HCT116 (cell line): Measurements from ENCODE around the gene RASL12. TPM values are rescaled to one million over a fixed set of nuclear protein-coding genes. Genes with fewer than 3 reads are reported as not detected.

Source experiments
- ATAC-seq: fragments of 200-7000 bp; cut with Tn5 transposase; 2 replicates; pipeline ENCODE4 v1.9.1; 2020; ENCODE audit warnings: mild to moderate bottlenecking, moderate library complexity
- BruUV-seq: library from RNA; stranded (reverse); fragments of 400-500 nt; replicated peaks from 2 replicates; lab custom pipeline; 2021; lab: Mats Ljungman, UMichigan
- CTCF ChIA-PET: fragments of 300-600 bp; sonication (Branson Sonifier 250); formaldehyde crosslinking; loops from one replicate; lab custom pipeline; 2021; ENCODE audit warnings: antibody characterized with exemption; lab: Charles Lee
- POLR2A ChIA-PET: fragments of 300-600, 350-600 bp; sonication (Branson Sonifier 250); formaldehyde crosslinking; loops from one replicate; lab custom pipeline; 2021; ENCODE audit warnings: antibody characterized with exemption; lab: Charles Lee
- RAD21 ChIA-PET, 2 experiments: fragments of 300-600 bp; sonication (Branson Sonifier 250); formaldehyde crosslinking; loops; one replicate each; lab custom pipeline; 2023; ENCODE audit warnings: low total read pairs in 2 of 2; ENCODE audit not compliant: uncharacterized antibody in 2 of 2, unreplicated experiment in 2 of 2, low non-redundant PET in 1 of 2; lab: Charles Lee
- DNase-seq: peaks from one replicate; pipeline ENCODE4 v3.0.0-alpha.2; 2010; ENCODE audit warnings: low read depth, low spot score
- H2AFZ ChIP-seq: fragments of 200-600 bp; shearing (Covaris generic), sonication (generic); 2 replicates; pipeline ENCODE4 v1.6.1; 2017; ENCODE audit warnings: low read depth, mixed run types, mixed read lengths, antibody characterized with exemption, low read length; ENCODE audit not compliant: poor library complexity, severe bottlenecking
- H3K27ac ChIP-seq: 2 replicates; pipeline ENCODE4 v1.5.1; 2012; ENCODE audit warnings: low read depth, low read length
- H3K27me3 ChIP-seq: fragments of 200-600 bp; sonication (generic); 2 replicates; pipeline ENCODE4 v1.6.1; 2016; ENCODE audit warnings: mixed run types, low read length, mixed read lengths; ENCODE audit not compliant: insufficient read depth
- H3K36me3 ChIP-seq, 2 experiments: fragments of 200-500 bp in 1 of 2; fragments of 200-600 bp in 1 of 2; sonication (Bioruptor generic) in 1 of 2; sonication (generic) in 1 of 2; 2 replicates each; pipeline versions ENCODE4 v1.5.1 to v1.6.1; 2014 to 2016; ENCODE audit warnings: low read length in 2 of 2, inconsistent platforms in 1 of 2, mixed read lengths in 1 of 2, mixed run types in 1 of 2; ENCODE audit not compliant: insufficient read depth in 2 of 2, control insufficient read depth in 1 of 2
- H3K4me1 ChIP-seq, 2 experiments: fragments of 200-600 bp in 1 of 2; sonication (generic) in 1 of 2; 2 replicates each; pipeline versions ENCODE4 v1.5.1 to v1.6.1; 2012 to 2017; ENCODE audit warnings: low read length in 2 of 2, inconsistent platforms in 1 of 2, mild to moderate bottlenecking in 1 of 2, mixed read lengths in 1 of 2, mixed run types in 1 of 2, moderate library complexity in 1 of 2; ENCODE audit not compliant: insufficient read depth in 2 of 2, control insufficient read depth in 1 of 2
- H3K4me2 ChIP-seq: fragments of 200-600 bp; sonication (generic); 2 replicates; pipeline ENCODE4 v1.6.1; 2017; ENCODE audit warnings: mixed run types, low read length, mixed read lengths
- H3K4me3 ChIP-seq, 2 experiments: fragments of 200-600 bp in 1 of 2; sonication (generic) in 1 of 2; replicated peaks in 1 of 2; 2 replicates each; pipeline ENCODE4 v1.5.1; 2011 to 2016; ENCODE audit warnings: low read length in 2 of 2, control low read depth in 1 of 2, low read depth in 1 of 2, mild to moderate bottlenecking in 1 of 2, mixed read lengths in 1 of 2, mixed run types in 1 of 2
- H3K79me2 ChIP-seq: fragments of 200-600 bp; sonication (generic); 2 replicates; pipeline ENCODE4 v1.6.1; 2017; ENCODE audit warnings: mild to moderate bottlenecking, mixed run types, low read length, moderate library complexity, mixed read lengths; ENCODE audit not compliant: insufficient read depth
- H3K9ac ChIP-seq: fragments of 200-600 bp; sonication (generic); 2 replicates; pipeline ENCODE4 v1.6.1; 2016; ENCODE audit warnings: low read length, mixed read lengths
- H3K9me2 ChIP-seq: fragments of 200-600 bp; sonication (generic), shearing (Covaris generic); 2 replicates; pipeline ENCODE4 v1.6.1; 2017; ENCODE audit warnings: mixed run types, mild to moderate bottlenecking, moderate library complexity; ENCODE audit not compliant: insufficient read depth
- H3K9me3 ChIP-seq, 2 experiments: fragments of 200-500 bp in 1 of 2; fragments of 200-600 bp in 1 of 2; sonication (Bioruptor generic) in 1 of 2; sonication (generic) in 1 of 2; 2 replicates each; pipeline ENCODE4 v1.6.1; 2014 to 2017; ENCODE audit warnings: low read length in 2 of 2, mixed read lengths in 2 of 2, inconsistent platforms in 1 of 2, low read depth in 1 of 2, mild to moderate bottlenecking in 1 of 2, mixed run types in 1 of 2, moderate library complexity in 1 of 2; ENCODE audit not compliant: control insufficient read depth in 1 of 2, insufficient read depth in 1 of 2
- H4K20me1 ChIP-seq: fragments of 200-600 bp; sonication (generic), shearing (Covaris generic); 2 replicates; pipeline ENCODE4 v1.6.1; 2017; ENCODE audit warnings: mixed run types, mild to moderate bottlenecking, moderate library complexity; ENCODE audit not compliant: insufficient read depth
- CBX3 ChIP-seq: IDR thresholded peaks from 2 replicates; pipeline ENCODE4 v1.6.1; 2012; ENCODE audit warnings: low read depth
- CEBPB ChIP-seq: IDR thresholded peaks from 2 replicates; pipeline ENCODE4 v1.6.1; 2012; ENCODE audit warnings: low read depth
- EZH2 ChIP-seq: fragments of 200-600 bp; sonication (generic); IDR thresholded peaks from 2 replicates; pipeline ENCODE4 v1.6.1; 2017; ENCODE audit warnings: antibody characterized with exemption, mixed run types
- FOSL1 ChIP-seq: IDR thresholded peaks from 2 replicates; pipeline ENCODE4 v1.6.1; 2012; ENCODE audit warnings: low read depth
- POLR2A ChIP-seq: IDR thresholded peaks from 2 replicates; pipeline ENCODE4 v1.7.0; 2011; ENCODE audit warnings: borderline replicate concordance; ENCODE audit not compliant: insufficient read depth, insufficient read length; ENCODE audit errors: extremely low read depth
- RAD21 ChIP-seq: IDR thresholded peaks from 2 replicates; pipeline ENCODE4 v1.6.1; 2012; ENCODE audit warnings: low read depth, mild to moderate bottlenecking
- SIN3A ChIP-seq: IDR thresholded peaks from 2 replicates; pipeline ENCODE4 v1.6.1; 2012; ENCODE audit warnings: low read depth
- SP1 ChIP-seq: IDR thresholded peaks from 2 replicates; pipeline ENCODE4 v1.6.1; 2012; ENCODE audit warnings: low read depth
- SRF ChIP-seq: IDR thresholded peaks from 2 replicates; pipeline ENCODE4 v1.6.1; 2012; ENCODE audit warnings: low read depth
- YY1 ChIP-seq: IDR thresholded peaks from 2 replicates; pipeline ENCODE4 v1.6.1; 2011; ENCODE audit warnings: low read length, low read depth, moderate library complexity, mild to moderate bottlenecking; ENCODE audit not compliant: insufficient replicate concordance; ENCODE audit errors: extremely low read depth
- ZFX ChIP-seq: fragments of 450-650 bp; IDR thresholded peaks from 2 replicates; pipeline ENCODE4 v1.6.1; 2017
- ZNF274 ChIP-seq: fragments of 200-500 bp; sonication (Bioruptor generic); IDR thresholded peaks from 2 replicates; pipeline ENCODE4 v1.6.1; 2014; ENCODE audit warnings: mild to moderate bottlenecking, low read depth, low read length, inconsistent platforms
- intact Hi-C: fragments of 100-400 bp; cut with micrococcal nuclease; formaldehyde crosslinking; loops from 2 replicates; pipeline ENCODE4 v1.10.0; 2022
- total RNA-seq: library from RNA; stranded (reverse); gene quantifications from one replicate; pipeline ENCODE4 v1.2.1, GENCODE V29; 2021; ENCODE audit not compliant: unreplicated experiment
- TF ChIP-seq, protein P1 (sequence below), 3 experiments: fragments of 200-600 bp in 1 of 3; sonication (generic) in 1 of 3; IDR thresholded peaks in 2 of 3; conservative IDR thresholded peaks in 1 of 3; 2 replicates each; pipeline ENCODE4 v1.5.1; 2012 to 2017; ENCODE audit warnings: low read depth in 2 of 3, low read length in 2 of 3, antibody characterized with exemption in 1 of 3, borderline replicate concordance in 1 of 3, control low read depth in 1 of 3, mild to moderate bottlenecking in 1 of 3, mixed read lengths in 1 of 3, mixed run types in 1 of 3, moderate library complexity in 1 of 3; ENCODE audit not compliant: insufficient read depth in 1 of 3
- TF ChIP-seq, protein P2 (sequence below): IDR thresholded peaks from 2 replicates; pipeline ENCODE4 v1.6.1; 2012; ENCODE audit warnings: low read depth
- TF ChIP-seq, protein P3 (sequence below): IDR thresholded peaks from 2 replicates; pipeline ENCODE4 v1.6.1; 2012

Gene RASL12
- total RNA-seq, 1 experiment from 2014 or later = 0.25 TPM

DNA sequence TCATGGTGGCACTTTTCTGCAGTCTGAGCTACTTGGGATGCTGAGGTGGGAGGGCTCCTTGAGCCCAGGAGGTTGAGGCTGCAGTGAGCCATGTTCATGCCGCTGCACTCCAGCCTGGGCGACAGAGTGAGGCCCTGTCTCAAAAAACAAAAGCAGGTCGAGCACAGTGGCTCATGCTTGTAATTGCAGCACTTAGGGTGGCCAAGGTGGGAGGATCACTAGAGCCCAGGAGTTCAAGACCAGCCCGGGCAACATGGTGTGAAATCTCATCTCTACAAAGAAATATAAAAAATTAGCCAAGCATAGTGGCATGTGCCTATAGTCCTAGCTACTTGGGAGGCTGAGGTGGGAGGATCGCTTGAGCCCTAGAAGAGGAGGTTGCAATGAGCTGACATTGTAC, 37.2 kb upstream of the RASL12 start:
- intact Hi-C loops = no loop called here
- ChIA-PET CTCF (no interaction called here), POLR2A (no interaction called here), RAD21 (no interaction called here)
- Histone ChIP-seq H3K9me3 (no peaks in the 10 kb centered on the region), H3K27ac (no peak overlapping the region), H3K79me2 (no peaks in the 10 kb centered on the region), H2AFZ (no peak overlapping the region), H3K4me2 (no peak overlapping the region), H3K4me1 (no peaks in the 10 kb centered on the region), H4K20me1 (no peaks in the 10 kb centered on the region), H3K9me2 (no peaks in the 10 kb centered on the region), H3K9ac (no peak overlapping the region), H3K27me3 (no peaks in the 10 kb centered on the region), H3K4me3 (no peak overlapping the region), H3K36me3 (peaks cover 0 to 3% of the 10 kb centered on the region in 2 experiments; a peak in 2 of 4 replicates)
- no peak for DNase-seq
- BruUV-seq = no TSS peak
- TF ChIP-seq CEBPB = no peak
- TF ChIP-seq ZNF274 = no peak
- no peak for TF ChIP-seq YY1
- TF ChIP-seq, protein P1, sequence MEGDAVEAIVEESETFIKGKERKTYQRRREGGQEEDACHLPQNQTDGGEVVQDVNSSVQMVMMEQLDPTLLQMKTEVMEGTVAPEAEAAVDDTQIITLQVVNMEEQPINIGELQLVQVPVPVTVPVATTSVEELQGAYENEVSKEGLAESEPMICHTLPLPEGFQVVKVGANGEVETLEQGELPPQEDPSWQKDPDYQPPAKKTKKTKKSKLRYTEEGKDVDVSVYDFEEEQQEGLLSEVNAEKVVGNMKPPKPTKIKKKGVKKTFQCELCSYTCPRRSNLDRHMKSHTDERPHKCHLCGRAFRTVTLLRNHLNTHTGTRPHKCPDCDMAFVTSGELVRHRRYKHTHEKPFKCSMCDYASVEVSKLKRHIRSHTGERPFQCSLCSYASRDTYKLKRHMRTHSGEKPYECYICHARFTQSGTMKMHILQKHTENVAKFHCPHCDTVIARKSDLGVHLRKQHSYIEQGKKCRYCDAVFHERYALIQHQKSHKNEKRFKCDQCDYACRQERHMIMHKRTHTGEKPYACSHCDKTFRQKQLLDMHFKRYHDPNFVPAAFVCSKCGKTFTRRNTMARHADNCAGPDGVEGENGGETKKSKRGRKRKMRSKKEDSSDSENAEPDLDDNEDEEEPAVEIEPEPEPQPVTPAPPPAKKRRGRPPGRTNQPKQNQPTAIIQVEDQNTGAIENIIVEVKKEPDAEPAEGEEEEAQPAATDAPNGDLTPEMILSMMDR (IDR thresholded peaks at IDR 0.05 in 2 of 3, conservative IDR thresholded peaks at IDR 0.05 in 1 of 3; ENCODE audit: borderline replicate concordance in 1 of 3, insufficient read depth in 1 of 3, low read depth in 2 of 3, low read length in 2 of 3) = no peak
- TF ChIP-seq RAD21 = no peak
- no peak for TF ChIP-seq SP1
- TF ChIP-seq, protein P2, sequence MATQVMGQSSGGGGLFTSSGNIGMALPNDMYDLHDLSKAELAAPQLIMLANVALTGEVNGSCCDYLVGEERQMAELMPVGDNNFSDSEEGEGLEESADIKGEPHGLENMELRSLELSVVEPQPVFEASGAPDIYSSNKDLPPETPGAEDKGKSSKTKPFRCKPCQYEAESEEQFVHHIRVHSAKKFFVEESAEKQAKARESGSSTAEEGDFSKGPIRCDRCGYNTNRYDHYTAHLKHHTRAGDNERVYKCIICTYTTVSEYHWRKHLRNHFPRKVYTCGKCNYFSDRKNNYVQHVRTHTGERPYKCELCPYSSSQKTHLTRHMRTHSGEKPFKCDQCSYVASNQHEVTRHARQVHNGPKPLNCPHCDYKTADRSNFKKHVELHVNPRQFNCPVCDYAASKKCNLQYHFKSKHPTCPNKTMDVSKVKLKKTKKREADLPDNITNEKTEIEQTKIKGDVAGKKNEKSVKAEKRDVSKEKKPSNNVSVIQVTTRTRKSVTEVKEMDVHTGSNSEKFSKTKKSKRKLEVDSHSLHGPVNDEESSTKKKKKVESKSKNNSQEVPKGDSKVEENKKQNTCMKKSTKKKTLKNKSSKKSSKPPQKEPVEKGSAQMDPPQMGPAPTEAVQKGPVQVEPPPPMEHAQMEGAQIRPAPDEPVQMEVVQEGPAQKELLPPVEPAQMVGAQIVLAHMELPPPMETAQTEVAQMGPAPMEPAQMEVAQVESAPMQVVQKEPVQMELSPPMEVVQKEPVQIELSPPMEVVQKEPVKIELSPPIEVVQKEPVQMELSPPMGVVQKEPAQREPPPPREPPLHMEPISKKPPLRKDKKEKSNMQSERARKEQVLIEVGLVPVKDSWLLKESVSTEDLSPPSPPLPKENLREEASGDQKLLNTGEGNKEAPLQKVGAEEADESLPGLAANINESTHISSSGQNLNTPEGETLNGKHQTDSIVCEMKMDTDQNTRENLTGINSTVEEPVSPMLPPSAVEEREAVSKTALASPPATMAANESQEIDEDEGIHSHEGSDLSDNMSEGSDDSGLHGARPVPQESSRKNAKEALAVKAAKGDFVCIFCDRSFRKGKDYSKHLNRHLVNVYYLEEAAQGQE = no peak
- TF ChIP-seq FOSL1 = no peak
- no peak for TF ChIP-seq EZH2
- no peak for TF ChIP-seq ZFX
- no peak for TF ChIP-seq CBX3
- TF ChIP-seq POLR2A = no peak
- TF ChIP-seq SRF = no peak
- TF ChIP-seq SIN3A = no peak
- TF ChIP-seq, protein P3, sequence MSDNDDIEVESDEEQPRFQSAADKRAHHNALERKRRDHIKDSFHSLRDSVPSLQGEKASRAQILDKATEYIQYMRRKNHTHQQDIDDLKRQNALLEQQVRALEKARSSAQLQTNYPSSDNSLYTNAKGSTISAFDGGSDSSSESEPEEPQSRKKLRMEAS = no peak
- no peak for ATAC-seq
